ENCODE measurements around the gene SAMD14.

- TF ChIP-seq CTCF (IDR thresholded peaks at IDR 0.05) (no peak), POLR2A (IDR thresholded peaks at IDR 0.05) (no peak), EP300 (IDR thresholded peaks at IDR 0.05) (no peak), POLR2AphosphoS5 (IDR thresholded peaks at IDR 0.05) (peak in 1 of 2 donors; percentile 5)
Observed at GRCh38 chr17:50155115-50155819, 25.3 kb upstream of the SAMD14 start.

All from upper lobe of left lung (tissue), 4 donors.